CD4-positive, alpha-beta T cell treated with Interferon alpha-2 for 1 hour (primary cell): ENCODE data around the gene DAD1.

Experiments used
- DNase-seq, 2 donors: peaks; one replicate each; pipeline ENCODE4 v3.0.0-alpha.2; 2020 to 2022

Gene DAD1

GRCh38 chr14:22533739-22534359 lies 55.2 kb downstream of the DAD1 start:
- DNase-seq: no peak

- DNase-seq: no peak
These were observed 55.8 kb downstream of the DAD1 start for GRCh38 chr14:22533057-22533704.

GRCh38 chr14:22532345-22533056 lies 56.5 kb downstream of the DAD1 start:
- DNase-seq: no peak

- DNase-seq: peak in 1 of 2 donors; percentile 48
These were observed 57.3 kb downstream of the DAD1 start for GRCh38 chr14:22531451-22532344.

GRCh38 chr14:22530127-22530526 lies 58.9 kb downstream of the DAD1 start:
- no peak for DNase-seq

- DNase-seq: no peak
These were observed 62.3 kb downstream of the DAD1 start for GRCh38 chr14:22526744-22527143.

GRCh38 chr14:22526218-22526617 lies 62.8 kb downstream of the DAD1 start:
- DNase-seq: no peak

GRCh38 chr14:22524784-22525161 lies 64.3 kb downstream of the DAD1 start:
- no peak for DNase-seq

- peak in 1 of 2 donors; percentile 53 for DNase-seq
These were observed 64.8 kb downstream of the DAD1 start for GRCh38 chr14:22524115-22524783.

GRCh38 chr14:22523283-22523682 lies 65.7 kb downstream of the DAD1 start:
- DNase-seq: no peak

GRCh38 chr14:22522466-22522957 lies 66.5 kb downstream of the DAD1 start:
- DNase-seq: no peak

GRCh38 chr14:22521449-22522239 lies 67.4 kb downstream of the DAD1 start:
- DNase-seq: no peak

- no peak for DNase-seq
These were observed 68.2 kb downstream of the DAD1 start for GRCh38 chr14:22520796-22521195.

- DNase-seq: no peak
These were observed 68.9 kb downstream of the DAD1 start for GRCh38 chr14:22519877-22520685.

- no peak for DNase-seq
These were observed 71.0 kb downstream of the DAD1 start for GRCh38 chr14:22518073-22518472.

GRCh38 chr14:22517117-22517720 lies 71.8 kb downstream of the DAD1 start:
- no peak for DNase-seq

- no peak for DNase-seq
These were observed 73.1 kb downstream of the DAD1 start for GRCh38 chr14:22515929-22516328.
